RWPE1 (cell line): Measurements from ENCODE around the gene SIN3A.
A peak's percentile ranks its signal among the peaks of the same experiment; 100 is the strongest.
"Not testable (repeated sequence)": the region's sequence is repeated elsewhere in the genome, so short reads cannot be mapped to it uniquely, and the experiment has no call there.

Experiments used
- CTCF ChIA-PET: fragments of 350-600 bp; sonication (Branson Sonifier 250); formaldehyde crosslinking; extraction: SDS; loops from one replicate; lab custom pipeline; 2021; lab: Yijun Ruan, JAX
- POLR2A ChIA-PET: fragments of 400-600 bp; formaldehyde crosslinking; extraction: SDS; loops from one replicate; lab custom pipeline; 2020; ENCODE audit warnings: antibody characterized with exemption; ENCODE audit not compliant: low non-redundant PET; lab: Yijun Ruan, JAX
- DNase-seq: peaks from one replicate; pipeline ENCODE4 v3.0.0; 2012; ENCODE audit warnings: low spot score
- H3K27ac ChIP-seq: fragments of 450-650 bp; 2 replicates; pipeline ENCODE4 v1.5.1; 2017
- TF ChIP-seq, protein P1 (sequence below): fragments of 450-650 bp; conservative IDR thresholded peaks from 2 replicates; pipeline ENCODE4 v1.5.1; 2017; ENCODE audit warnings: low read depth, mild to moderate bottlenecking

SIN3A gene

GRCh38 chr15:75397494-75397893 is 54.0 kb downstream of the SIN3A start:
- POLR2A ChIA-PET: no interaction called here
- no peak for DNase-seq
- TF ChIP-seq, protein P1, sequence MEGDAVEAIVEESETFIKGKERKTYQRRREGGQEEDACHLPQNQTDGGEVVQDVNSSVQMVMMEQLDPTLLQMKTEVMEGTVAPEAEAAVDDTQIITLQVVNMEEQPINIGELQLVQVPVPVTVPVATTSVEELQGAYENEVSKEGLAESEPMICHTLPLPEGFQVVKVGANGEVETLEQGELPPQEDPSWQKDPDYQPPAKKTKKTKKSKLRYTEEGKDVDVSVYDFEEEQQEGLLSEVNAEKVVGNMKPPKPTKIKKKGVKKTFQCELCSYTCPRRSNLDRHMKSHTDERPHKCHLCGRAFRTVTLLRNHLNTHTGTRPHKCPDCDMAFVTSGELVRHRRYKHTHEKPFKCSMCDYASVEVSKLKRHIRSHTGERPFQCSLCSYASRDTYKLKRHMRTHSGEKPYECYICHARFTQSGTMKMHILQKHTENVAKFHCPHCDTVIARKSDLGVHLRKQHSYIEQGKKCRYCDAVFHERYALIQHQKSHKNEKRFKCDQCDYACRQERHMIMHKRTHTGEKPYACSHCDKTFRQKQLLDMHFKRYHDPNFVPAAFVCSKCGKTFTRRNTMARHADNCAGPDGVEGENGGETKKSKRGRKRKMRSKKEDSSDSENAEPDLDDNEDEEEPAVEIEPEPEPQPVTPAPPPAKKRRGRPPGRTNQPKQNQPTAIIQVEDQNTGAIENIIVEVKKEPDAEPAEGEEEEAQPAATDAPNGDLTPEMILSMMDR: no peak
- no peak overlapping the region for H3K27ac ChIP-seq
- CTCF ChIA-PET: interaction anchor here (0.7 to 1.0 kb wide), 3 partner anchors 11 to 477 kb away, joined by 3 to 6 read pairs (median 3); no protein-coding TSS in a partner anchor

GRCh38 chr15:75389791-75390382 is 61.6 kb downstream of the SIN3A start:
- TF ChIP-seq, protein P1: no peak
- ChIA-PET POLR2A (no interaction called here), CTCF (no interaction called here)
- no peak for DNase-seq
- no peak overlapping the region for H3K27ac ChIP-seq

- CTCF ChIA-PET, H3K27ac ChIP-seq, DNase-seq, POLR2A ChIA-PET: not testable (repeated sequence)
Measured at GRCh38 chr15:75383986-75384385, 67.5 kb downstream of the SIN3A start.

GRCh38 chr15:75380773-75381172 is 70.7 kb downstream of the SIN3A start:
- CTCF ChIA-PET: no interaction called here
- H3K27ac ChIP-seq: no peak overlapping the region
- DNase-seq: no peak
- POLR2A ChIA-PET: interaction anchor here (1.2 kb wide), 1 partner anchor 13 kb away, joined by 5 read pairs; the partner anchor contains the start of gene MAN2C1
- TF ChIP-seq, protein P1: no peak

DNA sequence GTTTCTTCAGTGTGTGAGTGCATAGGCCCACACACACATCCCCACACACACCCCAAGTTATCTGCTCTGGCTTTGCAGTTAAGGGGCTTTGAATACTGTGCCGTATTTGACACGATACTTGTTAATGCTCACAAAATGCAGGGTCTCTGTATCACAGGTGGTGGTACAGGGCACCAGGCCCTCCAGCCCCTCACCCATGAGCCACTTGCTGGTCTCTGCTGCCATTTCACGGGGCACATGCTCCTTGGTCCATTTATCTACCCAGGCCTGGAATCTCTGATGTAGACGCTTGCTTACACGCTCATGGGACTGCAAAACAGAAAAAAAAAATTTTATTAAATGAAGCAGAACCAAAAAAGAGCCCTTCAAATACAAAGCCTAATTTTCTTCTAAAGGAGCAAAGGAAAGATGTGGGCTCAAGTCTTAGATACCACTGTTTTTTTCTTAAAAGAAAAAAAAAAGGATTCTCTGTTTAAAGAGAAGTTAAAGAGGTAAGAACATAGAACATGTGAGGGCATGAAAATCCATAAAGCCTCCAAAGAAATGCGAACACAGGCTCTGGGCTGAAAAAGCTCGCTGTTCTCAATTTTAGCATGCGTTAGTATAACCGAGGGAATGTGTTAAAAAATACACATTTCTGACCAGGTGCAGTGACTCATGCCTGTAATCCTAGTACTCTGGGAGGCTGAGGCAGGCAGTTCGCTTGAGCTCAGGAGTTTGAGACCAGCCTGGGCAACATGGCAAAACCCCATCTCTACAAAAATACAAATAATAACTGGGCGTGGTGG is 79.4 kb downstream of the SIN3A start:
- H3K27ac ChIP-seq: peak overlapping the region; percentile 71
- POLR2A ChIA-PET: interaction anchor here (0.7 kb wide), 1 partner anchor 226 kb away, joined by 7 read pairs; no protein-coding TSS in a partner anchor
- TF ChIP-seq, protein P1: no peak
- CTCF ChIA-PET: interaction anchor here (0.5 kb wide), 1 partner anchor 41 kb away, joined by 3 read pairs; no protein-coding TSS in a partner anchor
- no peak for DNase-seq

- ChIA-PET POLR2A (interaction anchor here (0.5 kb wide), 1 partner anchor 146 kb away, joined by 3 read pairs; no protein-coding TSS in a partner anchor), CTCF (interaction anchor here (0.5 to 0.6 kb wide), 2 partner anchors 42 to 261 kb away, joined by 3 to 6 read pairs; no protein-coding TSS in a partner anchor)
- DNase-seq: peak; percentile 41
- TF ChIP-seq, protein P1: no peak
- peak overlapping the region; percentile 71 for H3K27ac ChIP-seq
Measured at GRCh38 chr15:75371486-75371885, 80.0 kb downstream of the SIN3A start.
